ENCODE measurements around the gene RHOJ. TPM values are rescaled to one million over a fixed set of nuclear protein-coding genes. Genes with fewer than 3 reads are reported as not detected.

RHOJ gene
- total and polyA plus RNA-seq, 2 donors (not counting 3 experiments of a cell fraction or from before 2014, with no cell fraction given), result 191 to 486 TPM

DNA sequence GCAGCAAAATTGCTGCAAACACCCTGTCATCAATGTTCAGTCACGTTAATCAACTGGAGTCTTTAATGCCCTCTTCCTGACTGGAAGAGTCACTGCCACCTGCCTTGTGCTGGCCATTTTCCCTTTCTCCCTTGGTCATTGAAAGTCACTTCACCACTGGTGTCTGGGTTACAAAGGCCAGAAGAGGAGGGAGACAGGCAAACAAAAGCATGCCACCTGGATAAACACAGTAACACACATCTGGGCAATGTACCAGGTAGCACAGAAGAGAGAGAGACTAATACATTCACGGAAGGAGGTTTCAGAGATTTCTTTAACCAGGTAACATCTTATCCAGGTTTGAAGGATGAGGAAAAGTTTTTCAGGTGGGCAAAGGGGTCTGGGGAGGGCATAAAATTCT lies 81.8 kb downstream of the RHOJ start:
- no peak overlapping the region for H3K27ac ChIP-seq (ENCODE audit: insufficient read depth, low read depth, low read length)
- FAIRE-seq (no peak), DNase-seq (ENCODE audit: low read depth, low spot score) (no peak)
- H4K20me1 ChIP-seq (replicated peaks; ENCODE audit: control insufficient read depth, extremely low read depth, insufficient read depth, low read length), result no peaks in the 10 kb centered on the region
- intact Hi-C loops (cut with micrococcal nuclease), result no loop called here
- H3K4me3 ChIP-seq (replicated peaks in 1 of 3; ENCODE audit: insufficient read depth in 1 of 3, low read depth in 1 of 3, low read length in 3 of 3), result no peak overlapping the region
- no peak overlapping the region for H2AFZ ChIP-seq (ENCODE audit: low read depth, low read length)
- dilution Hi-C loops (cut with MboI; ENCODE audit: extremely low pct_ligation_motif_present, low sequenced_read_pairs), result no loop called here
- TF ChIP-seq GATA2 (IDR thresholded peaks at IDR 0.05; ENCODE audit: insufficient read depth, insufficient read length, low read depth, low read length) (no peak), EZH2 (IDR thresholded peaks at IDR 0.05; ENCODE audit: borderline replicate concordance, low read depth, low read length, severe bottlenecking) (no peak), MYC (IDR thresholded peaks at IDR 0.05; ENCODE audit: low read depth, low read length) (no peak), POLR2A (IDR thresholded peaks at IDR 0.05; ENCODE audit: low read depth, low read length) (no peak), CTCF (IDR thresholded peaks at IDR 0.05; ENCODE audit: extremely low read depth in 1 of 2, insufficient read depth in 1 of 2, low read depth in 1 of 2, low read length in 2 of 2) (no peak), POLR2AphosphoS5 (IDR thresholded peaks at IDR 0.05; ENCODE audit: insufficient read depth, low read depth, low read length) (no peak), MAX (IDR thresholded peaks at IDR 0.05; ENCODE audit: insufficient read depth, insufficient read length) (no peak), FOS (IDR thresholded peaks at IDR 0.05; ENCODE audit: borderline replicate concordance, insufficient read depth, low read length) (no peak), JUN (IDR thresholded peaks at IDR 0.05; ENCODE audit: borderline replicate concordance, insufficient read depth, insufficient read length, low read depth) (no peak)
- no peaks in the 10 kb centered on the region for H3K9me3 ChIP-seq (replicated peaks; ENCODE audit: control insufficient read depth, insufficient read depth, low read length)
- no peak overlapping the region for H3K9ac ChIP-seq (replicated peaks; ENCODE audit: extremely low read depth, insufficient read depth, low read length)
- POLR2A ChIA-PET, result no interaction called here
- BruUV-seq (replicated peaks), result no TSS peak
- H3K79me2 ChIP-seq (ENCODE audit: control insufficient read depth, insufficient read depth, low read length), result no peaks in the 10 kb centered on the region
- CTCF ChIA-PET, result no interaction called here
- no peaks in the 10 kb centered on the region for H3K9me1 ChIP-seq (replicated peaks; ENCODE audit: control insufficient read depth, extremely low read depth, insufficient read depth, low read length)
- H3K36me3 ChIP-seq (ENCODE audit: control insufficient read depth in 2 of 2, extremely low read depth in 1 of 2, insufficient read depth in 2 of 2, low read length in 2 of 2), result peaks cover 38 to 61% of the 10 kb centered on the region in 2 experiments
- H3K27me3 ChIP-seq (ENCODE audit: control insufficient read depth in 2 of 2, insufficient read depth in 2 of 2, low read length in 2 of 2), result no peaks in the 10 kb centered on the region
- H3K4me1 ChIP-seq (ENCODE audit: control insufficient read depth, extremely low read depth, insufficient read depth, low read length), result no peaks in the 10 kb centered on the region
- H3K4me2 ChIP-seq (ENCODE audit: insufficient read depth, low read length), result no peak overlapping the region

All from endothelial cell of umbilical vein (primary cell).